OCI-LY1 (cell line): Measurements from ENCODE around the gene LAMA5.

ENCODE experiments used
- CTCF ChIP-seq: fragments of 200-600 bp; sonication (generic), shearing (Covaris generic); IDR thresholded peaks from 2 replicates; pipeline ENCODE4 v1.5.1; 2017; ENCODE audit warnings: mild to moderate bottlenecking, antibody characterized with exemption, low read length, moderate library complexity, mixed read lengths
- EZH2 ChIP-seq: fragments of 200-600 bp; sonication (generic), shearing (Covaris generic); IDR thresholded peaks from 2 replicates; pipeline ENCODE4 v1.8.0; 2017; ENCODE audit warnings: borderline replicate concordance, mixed run types, mild to moderate bottlenecking, antibody characterized with exemption, low read length, moderate library complexity, mixed read lengths

GRCh38 chr20:62361799-62362589, 5.1 kb downstream of the LAMA5 start:
- TF ChIP-seq CTCF: no peak
- no peak for TF ChIP-seq EZH2
